ENCODE data around the gene PUSL1.

PUSL1 gene

GRCh38 chr1:1318131-1318652 is 9.8 kb downstream of the PUSL1 start:
- in situ Hi-C loops (cut with HindIII; ENCODE audit: low pct_ligation_motif_present, low sequenced_read_pairs) = no loop called here
- Histone ChIP-seq H3K36me3 (replicated peaks) (peaks cover 36% of the 10 kb centered on the region), H3K27ac (peak overlapping the region; percentile 47), H3K27me3 (replicated peaks) (no peaks in the 10 kb centered on the region), H3K4me3 (ENCODE audit: low read depth, low read length) (no peak overlapping the region)
- peak; percentile 95 for DNase-seq
- no peak for TF ChIP-seq CTCF (IDR thresholded peaks at IDR 0.05; ENCODE audit: low read depth, low read length, missing control alignments)

GRCh38 chr1:1318777-1319645 is 10.6 kb downstream of the PUSL1 start:
- no peak for DNase-seq
- TF ChIP-seq CTCF (IDR thresholded peaks at IDR 0.05; ENCODE audit: low read depth, low read length, missing control alignments) = no peak
- no peak overlapping the region for H3K4me3 ChIP-seq (ENCODE audit: low read depth, low read length)
- peak overlapping the region; percentile 47 for H3K27ac ChIP-seq
- no peaks in the 10 kb centered on the region for H3K27me3 ChIP-seq (replicated peaks)
- H3K36me3 ChIP-seq (replicated peaks) = peaks cover 27% of the 10 kb centered on the region
- in situ Hi-C loops (cut with HindIII; ENCODE audit: low pct_ligation_motif_present, low sequenced_read_pairs) = no loop called here

GRCh38 chr1:1319646-1319941 is 11.2 kb downstream of the PUSL1 start:
- Histone ChIP-seq H3K27me3 (replicated peaks) (no peaks in the 10 kb centered on the region), H3K4me3 (ENCODE audit: low read depth, low read length) (no peak overlapping the region), H3K27ac (no peak overlapping the region), H3K36me3 (replicated peaks) (peaks cover 22% of the 10 kb centered on the region)
- no peak for DNase-seq
- in situ Hi-C loops (cut with HindIII; ENCODE audit: low pct_ligation_motif_present, low sequenced_read_pairs) = no loop called here
- TF ChIP-seq CTCF (IDR thresholded peaks at IDR 0.05; ENCODE audit: low read depth, low read length, missing control alignments) = no peak

- TF ChIP-seq CTCF (IDR thresholded peaks at IDR 0.05; ENCODE audit: low read depth, low read length, missing control alignments) = no peak
- no peak overlapping the region for H3K27ac ChIP-seq
- no peak for DNase-seq
- H3K36me3 ChIP-seq (replicated peaks) = peaks cover 17% of the 10 kb centered on the region
- no peaks in the 10 kb centered on the region for H3K27me3 ChIP-seq (replicated peaks)
- in situ Hi-C loops (cut with HindIII; ENCODE audit: low pct_ligation_motif_present, low sequenced_read_pairs) = no loop called here
- no peak overlapping the region for H3K4me3 ChIP-seq (ENCODE audit: low read depth, low read length)
Observed at GRCh38 chr1:1320666-1321448, 12.5 kb downstream of the PUSL1 start.

- DNase-seq = no peak
- no peak for TF ChIP-seq CTCF (IDR thresholded peaks at IDR 0.05; ENCODE audit: low read depth, low read length, missing control alignments)
- H3K36me3 ChIP-seq (replicated peaks) = peaks cover 17% of the 10 kb centered on the region
- no peak overlapping the region for H3K27ac ChIP-seq
- no peaks in the 10 kb centered on the region for H3K27me3 ChIP-seq (replicated peaks)
- H3K4me3 ChIP-seq (ENCODE audit: low read depth, low read length) = no peak overlapping the region
- in situ Hi-C loops (cut with HindIII; ENCODE audit: low pct_ligation_motif_present, low sequenced_read_pairs) = no loop called here
Observed at GRCh38 chr1:1321477-1321876, 13.1 kb downstream of the PUSL1 start.

Measured in brain microvascular endothelial cell (primary cell).